Activated CD8-positive, alpha-beta T cell treated with anti-CD3 and anti-CD28 coated beads for 36 hours (primary cell): ENCODE measurements around the gene NUP210. TPM values are rescaled to one million over a fixed set of nuclear protein-coding genes. Genes with fewer than 3 reads are reported as not detected.

Experiments
- ATAC-seq: fragments of 200-7000 bp; cut with Tn5 transposase; one replicate; pipeline ENCODE4 v1.10.0; 2021; ENCODE audit warnings: mild to moderate bottlenecking, moderate library complexity
- CTCF ChIA-PET: fragments of 350-600 bp; sonication (Branson Sonifier 250); formaldehyde crosslinking; loops from one replicate; lab custom pipeline; 2021; ENCODE audit warnings: antibody characterized with exemption; lab: Charles Lee
- POLR2A ChIA-PET: fragments of 350-600 bp; sonication (Branson Sonifier 250); formaldehyde crosslinking; loops from one replicate; lab custom pipeline; 2021; ENCODE audit warnings: antibody characterized with exemption; lab: Charles Lee
- DNase-seq: peaks from one replicate; pipeline ENCODE4 v3.0.0-alpha.2; 2020
- H3K27ac Mint-ChIP-seq: one replicate; pipeline ENCODE4 v1.8.0; 2021; ENCODE audit warnings: mild to moderate bottlenecking, mixed read lengths
- H3K27me3 Mint-ChIP-seq: one replicate; pipeline ENCODE4 v1.8.0; 2021; ENCODE audit warnings: mixed read lengths
- H3K36me3 Mint-ChIP-seq: one replicate; pipeline ENCODE4 v1.8.0; 2021; ENCODE audit warnings: low read depth, mixed read lengths
- H3K4me1 Mint-ChIP-seq: one replicate; pipeline ENCODE4 v1.8.0; 2021; ENCODE audit warnings: low read depth, mixed read lengths
- H3K4me3 Mint-ChIP-seq: one replicate; pipeline ENCODE4 v1.8.0; 2021; ENCODE audit warnings: mild to moderate bottlenecking, moderate library complexity, mixed read lengths
- H3K9me3 Mint-ChIP-seq: one replicate; pipeline ENCODE4 v1.8.0; 2021; ENCODE audit warnings: mixed read lengths
- intact Hi-C: fragments of 100-400 bp; cut with micrococcal nuclease; formaldehyde crosslinking; loops from one replicate; pipeline ENCODE4 v1.10.0; 2022
- total RNA-seq, 2 experiments: library from RNA; stranded (reverse); gene quantifications; one replicate each; pipeline ENCODE4 v1.2.3, GENCODE V29; 2021
- TF ChIP-seq, protein P1 (sequence below): fragments of 200-600 bp; IDR thresholded peaks from one replicate; pipeline ENCODE4 v1.8.0; 2022; ENCODE audit warnings: antibody characterized with exemption, mild to moderate bottlenecking

Gene NUP210
- total RNA-seq, 2 experiments from 2014 or later: 142 to 143 TPM

GRCh38 chr3:13283877-13284264 lies 136.3 kb downstream of the NUP210 start:
- ATAC-seq: no peak
- Mint-ChIP-seq H3K9me3 (peaks cover 23% of the 10 kb centered on the region), H3K27ac (no peak overlapping the region), H3K4me3 (peak overlapping the region; percentile 59), H3K4me1 (peaks cover 3% of the 10 kb centered on the region), H3K36me3 (peaks cover 10% of the 10 kb centered on the region), H3K27me3 (peaks cover 40% of the 10 kb centered on the region)
- TF ChIP-seq, protein P1, sequence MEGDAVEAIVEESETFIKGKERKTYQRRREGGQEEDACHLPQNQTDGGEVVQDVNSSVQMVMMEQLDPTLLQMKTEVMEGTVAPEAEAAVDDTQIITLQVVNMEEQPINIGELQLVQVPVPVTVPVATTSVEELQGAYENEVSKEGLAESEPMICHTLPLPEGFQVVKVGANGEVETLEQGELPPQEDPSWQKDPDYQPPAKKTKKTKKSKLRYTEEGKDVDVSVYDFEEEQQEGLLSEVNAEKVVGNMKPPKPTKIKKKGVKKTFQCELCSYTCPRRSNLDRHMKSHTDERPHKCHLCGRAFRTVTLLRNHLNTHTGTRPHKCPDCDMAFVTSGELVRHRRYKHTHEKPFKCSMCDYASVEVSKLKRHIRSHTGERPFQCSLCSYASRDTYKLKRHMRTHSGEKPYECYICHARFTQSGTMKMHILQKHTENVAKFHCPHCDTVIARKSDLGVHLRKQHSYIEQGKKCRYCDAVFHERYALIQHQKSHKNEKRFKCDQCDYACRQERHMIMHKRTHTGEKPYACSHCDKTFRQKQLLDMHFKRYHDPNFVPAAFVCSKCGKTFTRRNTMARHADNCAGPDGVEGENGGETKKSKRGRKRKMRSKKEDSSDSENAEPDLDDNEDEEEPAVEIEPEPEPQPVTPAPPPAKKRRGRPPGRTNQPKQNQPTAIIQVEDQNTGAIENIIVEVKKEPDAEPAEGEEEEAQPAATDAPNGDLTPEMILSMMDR: no peak
- intact Hi-C loops: no loop called here
- ChIA-PET CTCF (interaction anchor here (0.7 to 2.7 kb wide), 10 partner anchors 9 to 367 kb away, joined by 3 to 11 read pairs (median 3); no protein-coding TSS in a partner anchor), POLR2A (no interaction called here)
- no peak for DNase-seq

GRCh38 chr3:13282986-13283876 lies 136.9 kb downstream of the NUP210 start:
- Mint-ChIP-seq H3K27me3 (peaks cover 40% of the 10 kb centered on the region), H3K4me3 (peak overlapping the region; percentile 59), H3K36me3 (peaks cover 10% of the 10 kb centered on the region), H3K4me1 (peaks cover 3% of the 10 kb centered on the region), H3K9me3 (peaks cover 23% of the 10 kb centered on the region), H3K27ac (no peak overlapping the region)
- ATAC-seq: peak; percentile 71
- intact Hi-C loops: no loop called here
- TF ChIP-seq, protein P1: no peak
- POLR2A ChIA-PET: interaction anchor here (0.6 kb wide), 1 partner anchor 65 kb away, joined by 3 read pairs; no protein-coding TSS in a partner anchor
- CTCF ChIA-PET: interaction anchor here (1.0 to 2.7 kb wide), 10 partner anchors 8 to 368 kb away, joined by 3 to 11 read pairs (median 4); no protein-coding TSS in a partner anchor
- peak; percentile 28 for DNase-seq

- CTCF ChIA-PET: interaction anchor here (1.0 to 2.7 kb wide), 8 partner anchors 7 to 190 kb away, joined by 3 to 11 read pairs (median 4); no protein-coding TSS in a partner anchor
- H3K4me3 Mint-ChIP-seq: no peak overlapping the region
- ATAC-seq: peak; percentile 12
- DNase-seq: no peak
- H3K27me3 Mint-ChIP-seq: peaks cover 40% of the 10 kb centered on the region
- peaks cover 23% of the 10 kb centered on the region for H3K9me3 Mint-ChIP-seq
- intact Hi-C loops: no loop called here
- H3K36me3 Mint-ChIP-seq: peaks cover 10% of the 10 kb centered on the region
- TF ChIP-seq, protein P1: no peak
- POLR2A ChIA-PET: no interaction called here
- peaks cover 3% of the 10 kb centered on the region for H3K4me1 Mint-ChIP-seq
- no peak overlapping the region for H3K27ac Mint-ChIP-seq
Measured at GRCh38 chr3:13282358-13282985, 137.7 kb downstream of the NUP210 start.

DNA sequence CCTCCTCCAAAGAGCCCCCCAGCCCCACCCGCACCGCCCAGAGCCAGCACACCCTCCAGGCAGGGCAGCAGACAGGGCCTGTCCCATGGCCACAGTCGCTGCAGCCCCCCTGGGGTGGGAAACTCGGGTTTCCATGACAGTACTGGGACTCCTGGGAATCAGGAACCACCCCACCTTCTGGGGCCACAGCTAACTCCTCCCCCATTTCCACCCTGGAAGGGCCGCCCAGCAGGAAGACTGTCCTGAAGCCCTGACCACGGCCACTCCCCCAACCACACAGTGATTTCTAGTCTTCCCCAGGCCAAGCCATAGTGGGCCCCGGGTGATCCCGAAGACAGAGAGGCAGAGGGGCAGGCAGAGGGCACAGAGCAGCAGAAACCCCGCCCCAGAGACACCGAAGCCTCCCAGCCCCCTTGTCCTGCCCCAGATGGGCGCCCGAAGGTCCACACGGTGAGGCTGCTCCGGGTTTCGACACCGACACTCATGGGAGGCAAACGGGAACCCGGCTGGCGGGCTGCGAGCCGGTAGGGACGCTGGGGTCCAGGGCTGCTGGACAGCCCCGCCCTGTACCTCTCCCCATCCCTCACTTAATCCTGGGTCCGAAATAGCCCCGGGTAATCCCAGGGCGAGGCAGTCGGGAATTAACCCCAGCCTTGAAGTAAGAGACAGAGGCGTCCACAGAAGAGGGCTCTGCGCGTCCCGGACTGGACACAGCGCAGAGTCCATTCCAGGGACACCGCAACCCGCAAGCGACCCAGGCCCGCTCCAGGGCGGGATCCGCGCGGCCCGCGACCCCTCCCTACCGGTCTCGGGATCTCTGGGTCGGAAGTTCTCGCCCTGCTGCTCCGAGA lies 138.4 kb downstream of the NUP210 start:
- intact Hi-C loops: no loop called here
- H3K27ac Mint-ChIP-seq: no peak overlapping the region

More for the DNA sequence above, 138.4 kb downstream of the NUP210 start:
- H3K4me3 Mint-ChIP-seq: peak overlapping the region; percentile 44
- ChIA-PET POLR2A (no interaction called here), CTCF (interaction anchor here (1.3 to 1.7 kb wide), 2 partner anchors 189 to 190 kb away, joined by 4 to 8 read pairs; no protein-coding TSS in a partner anchor)
- H3K4me1 Mint-ChIP-seq: peaks cover 3% of the 10 kb centered on the region
- H3K36me3 Mint-ChIP-seq: peaks cover 10% of the 10 kb centered on the region
- ATAC-seq (no peak), DNase-seq (no peak)
- TF ChIP-seq, protein P1: no peak
- peaks cover 35% of the 10 kb centered on the region for H3K27me3 Mint-ChIP-seq
- peaks cover 16% of the 10 kb centered on the region for H3K9me3 Mint-ChIP-seq
